Stimulated activated naive CD8-positive, alpha-beta T cell treated with anti-CD3 and anti-CD28 coated beads, Interleukin-15, amount 100 ng/mL, for 72 hours (primary cell): Measurements from ENCODE around the gene LAMA1.

Experiments used
- ATAC-seq: fragments of 150-1000 bp; cut with Tn5 transposase; 2 replicates; pipeline ENCODE4 v1.10.0; 2021; ENCODE audit warnings: mild to moderate bottlenecking, moderate library complexity
- DNase-seq, 2 donors: peaks; one replicate each; pipeline ENCODE4 v3.0.0; 2021 to 2022
- H3K27ac Mint-ChIP-seq, 2 donors: one replicate each; pipeline ENCODE4 v1.8.0; 2022; ENCODE audit warnings: mild to moderate bottlenecking in 2 of 2, mixed read lengths in 2 of 2, moderate library complexity in 2 of 2
- H3K27me3 Mint-ChIP-seq: one replicate; pipeline ENCODE4 v1.8.0; 2022; ENCODE audit warnings: mixed read lengths
- H3K4me1 Mint-ChIP-seq: one replicate; pipeline ENCODE4 v1.8.0; 2022; ENCODE audit warnings: mild to moderate bottlenecking, mixed read lengths
- H3K4me3 Mint-ChIP-seq, 2 donors: one replicate each; pipeline ENCODE4 v1.8.0; 2022; ENCODE audit warnings: mild to moderate bottlenecking in 2 of 2, mixed read lengths in 2 of 2, moderate library complexity in 1 of 2
- H3K9me3 Mint-ChIP-seq, 2 donors: one replicate each; pipeline ENCODE4 v1.8.0; 2022; ENCODE audit warnings: mixed read lengths in 2 of 2

The LAMA1 gene

GRCh38 chr18:7072593-7072992 lies 45.0 kb downstream of the LAMA1 start:
- Mint-ChIP-seq H3K4me3 (no peak overlapping the region), H3K9me3 (no peaks in the 10 kb centered on the region), H3K4me1 (no peaks in the 10 kb centered on the region), H3K27ac (no peak overlapping the region), H3K27me3 (no peaks in the 10 kb centered on the region)
- ATAC-seq (no peak), DNase-seq (no peak)

GRCh38 chr18:7071600-7071999 lies 46.0 kb downstream of the LAMA1 start:
- DNase-seq: no peak
- Mint-ChIP-seq H3K27me3 (no peaks in the 10 kb centered on the region), H3K27ac (no peak overlapping the region), H3K9me3 (no peaks in the 10 kb centered on the region), H3K4me3 (no peak overlapping the region), H3K4me1 (no peaks in the 10 kb centered on the region)
- ATAC-seq: no peak

GRCh38 chr18:7070466-7070865 lies 47.1 kb downstream of the LAMA1 start:
- Mint-ChIP-seq H3K27ac (no peak overlapping the region), H3K4me3 (no peak overlapping the region), H3K9me3 (no peaks in the 10 kb centered on the region), H3K27me3 (no peaks in the 10 kb centered on the region), H3K4me1 (no peaks in the 10 kb centered on the region)
- ATAC-seq (no peak), DNase-seq (no peak)

- H3K4me1 Mint-ChIP-seq: no peaks in the 10 kb centered on the region
Observed at GRCh38 chr18:7068871-7069590, 48.6 kb downstream of the LAMA1 start.

GRCh38 chr18:7066965-7067555 lies 50.5 kb downstream of the LAMA1 start:
- Mint-ChIP-seq H3K4me1 (no peaks in the 10 kb centered on the region), H3K4me3 (no peak overlapping the region), H3K9me3 (peaks cover 0 to 7% of the 10 kb centered on the region in 2 donors), H3K27me3 (no peaks in the 10 kb centered on the region), H3K27ac (no peak overlapping the region)
- DNase-seq: no peak
- no peak for ATAC-seq

More at GRCh38 chr18:7068871-7069590, 48.6 kb downstream of the LAMA1 start:
- ATAC-seq (no peak), DNase-seq (no peak)
- Mint-ChIP-seq H3K27ac (no peak overlapping the region), H3K9me3 (no peaks in the 10 kb centered on the region), H3K27me3 (no peaks in the 10 kb centered on the region), H3K4me3 (no peak overlapping the region)

GRCh38 chr18:7065736-7066135 lies 51.9 kb downstream of the LAMA1 start:
- DNase-seq (no peak), ATAC-seq (no peak)
- H3K27me3 Mint-ChIP-seq: no peaks in the 10 kb centered on the region
- H3K9me3 Mint-ChIP-seq: peaks cover 0 to 7% of the 10 kb centered on the region in 2 donors
- no peak overlapping the region for H3K27ac Mint-ChIP-seq
- no peak overlapping the region for H3K4me3 Mint-ChIP-seq
- H3K4me1 Mint-ChIP-seq: no peaks in the 10 kb centered on the region

- DNase-seq (no peak), ATAC-seq (no peak)
- no peaks in the 10 kb centered on the region for H3K4me1 Mint-ChIP-seq
- H3K27me3 Mint-ChIP-seq: no peaks in the 10 kb centered on the region
- H3K4me3 Mint-ChIP-seq: no peak overlapping the region
- H3K9me3 Mint-ChIP-seq: peaks cover 0 to 7% of the 10 kb centered on the region in 2 donors
- no peak overlapping the region for H3K27ac Mint-ChIP-seq
Observed at GRCh38 chr18:7064346-7064745, 53.3 kb downstream of the LAMA1 start.

GRCh38 chr18:7062811-7063210 lies 54.8 kb downstream of the LAMA1 start:
- ATAC-seq: no peak
- no peak overlapping the region for H3K4me3 Mint-ChIP-seq

GRCh38 chr18:7062236-7062635 lies 55.4 kb downstream of the LAMA1 start:
- DNase-seq: no peak
- H3K4me1 Mint-ChIP-seq: no peaks in the 10 kb centered on the region
- no peak for ATAC-seq
- no peaks in the 10 kb centered on the region for H3K27me3 Mint-ChIP-seq
- H3K4me3 Mint-ChIP-seq: no peak overlapping the region
- H3K9me3 Mint-ChIP-seq: peaks cover 0 to 7% of the 10 kb centered on the region in 2 donors
- no peak overlapping the region for H3K27ac Mint-ChIP-seq

More at GRCh38 chr18:7062811-7063210, 54.8 kb downstream of the LAMA1 start:
- no peak overlapping the region for H3K27ac Mint-ChIP-seq
- peaks cover 0 to 7% of the 10 kb centered on the region in 2 donors for H3K9me3 Mint-ChIP-seq
- no peaks in the 10 kb centered on the region for H3K27me3 Mint-ChIP-seq
- no peak for DNase-seq
- H3K4me1 Mint-ChIP-seq: no peaks in the 10 kb centered on the region

GRCh38 chr18:7059276-7059675 lies 58.3 kb downstream of the LAMA1 start:
- Mint-ChIP-seq H3K4me1 (no peaks in the 10 kb centered on the region), H3K27ac (no peak overlapping the region), H3K9me3 (peaks cover 0 to 7% of the 10 kb centered on the region in 2 donors), H3K27me3 (no peaks in the 10 kb centered on the region), H3K4me3 (no peak overlapping the region)
- ATAC-seq (no peak), DNase-seq (no peak)

GRCh38 chr18:7056026-7056425 lies 61.6 kb downstream of the LAMA1 start:
- Mint-ChIP-seq H3K27me3 (no peaks in the 10 kb centered on the region), H3K4me3 (no peak overlapping the region), H3K4me1 (no peaks in the 10 kb centered on the region), H3K27ac (no peak overlapping the region), H3K9me3 (no peaks in the 10 kb centered on the region)
- DNase-seq (no peak), ATAC-seq (no peak)

- no peak for ATAC-seq
- Mint-ChIP-seq H3K4me3 (no peak overlapping the region), H3K27ac (no peak overlapping the region), H3K27me3 (no peaks in the 10 kb centered on the region), H3K9me3 (no peaks in the 10 kb centered on the region), H3K4me1 (no peaks in the 10 kb centered on the region)
- no peak for DNase-seq
Observed at GRCh38 chr18:7049951-7050350, 67.6 kb downstream of the LAMA1 start.

- no peak overlapping the region for H3K27ac Mint-ChIP-seq
- H3K4me3 Mint-ChIP-seq: no peak overlapping the region
- DNase-seq: no peak
- no peaks in the 10 kb centered on the region for H3K27me3 Mint-ChIP-seq
- H3K9me3 Mint-ChIP-seq: no peaks in the 10 kb centered on the region
- no peaks in the 10 kb centered on the region for H3K4me1 Mint-ChIP-seq
- ATAC-seq: no peak
Observed at GRCh38 chr18:7048081-7048480, 69.5 kb downstream of the LAMA1 start.

GRCh38 chr18:7047336-7047735 lies 70.3 kb downstream of the LAMA1 start:
- DNase-seq (no peak), ATAC-seq (no peak)
- Mint-ChIP-seq H3K4me3 (no peak overlapping the region), H3K9me3 (no peaks in the 10 kb centered on the region), H3K4me1 (no peaks in the 10 kb centered on the region), H3K27ac (no peak overlapping the region), H3K27me3 (no peaks in the 10 kb centered on the region)

GRCh38 chr18:7038330-7038851 lies 79.2 kb downstream of the LAMA1 start:
- Mint-ChIP-seq H3K9me3 (peaks cover 5 to 6% of the 10 kb centered on the region in 2 donors), H3K27me3 (peaks cover 10% of the 10 kb centered on the region), H3K4me1 (peaks cover 7% of the 10 kb centered on the region), H3K4me3 (peak overlapping the region in 1 of 2 donors; percentile 48), H3K27ac (peak overlapping the region in 1 of 2 donors; percentile 82)
- ATAC-seq: no peak
- DNase-seq: no peak

- H3K27ac Mint-ChIP-seq: peak overlapping the region in 1 of 2 donors; percentile 19
- peaks cover 7% of the 10 kb centered on the region for H3K4me1 Mint-ChIP-seq
Observed at GRCh38 chr18:7037470-7037869, 80.1 kb downstream of the LAMA1 start.

More at GRCh38 chr18:7037470-7037869, 80.1 kb downstream of the LAMA1 start:
- ATAC-seq: no peak
- DNase-seq: no peak
- Mint-ChIP-seq H3K9me3 (peaks cover 5 to 6% of the 10 kb centered on the region in 2 donors), H3K27me3 (peaks cover 10% of the 10 kb centered on the region), H3K4me3 (no peak overlapping the region)
